Stimulated activated CD8-positive, alpha-beta memory T cell treated with anti-CD3 and anti-CD28 coated beads, Interleukin-12 subunit alpha, Interleukin-12 subunit beta, amount 100 ng/mL, for 24 hours (primary cell): Measurements from ENCODE around the gene AMER1.

Source experiments
- DNase-seq: peaks from one replicate; pipeline ENCODE4 v3.0.0-alpha.2; 2020; ENCODE audit errors: extremely low read depth

Gene AMER1

GRCh38 chrX:64184396-64184795 lies 21.1 kb downstream of the AMER1 start:
- DNase-seq, result no peak

- DNase-seq, result no peak
Observed at GRCh38 chrX:64182208-64182607, 23.3 kb downstream of the AMER1 start.

- no peak for DNase-seq
Observed at GRCh38 chrX:64176876-64177275, 28.6 kb downstream of the AMER1 start.

GRCh38 chrX:64169988-64170387 lies 35.5 kb downstream of the AMER1 start:
- no peak for DNase-seq

- no peak for DNase-seq
Observed at GRCh38 chrX:64152857-64153256, 52.7 kb downstream of the AMER1 start.

GRCh38 chrX:64151911-64152310 lies 53.6 kb downstream of the AMER1 start:
- DNase-seq, result no peak

- no peak for DNase-seq
Observed at GRCh38 chrX:64150775-64151174, 54.7 kb downstream of the AMER1 start.
